C4-2B (cell line): Measurements from ENCODE around the gene MINDY4.

ENCODE experiments used
- ZFX ChIP-seq: fragments of 450-650 bp; IDR thresholded peaks from 2 replicates; pipeline ENCODE4 v1.6.1; 2017
- TF ChIP-seq, protein P1 (sequence below): fragments of 450-650 bp; conservative IDR thresholded peaks from 2 replicates; pipeline ENCODE4 v1.5.1; 2017; ENCODE audit warnings: mild to moderate bottlenecking

DNA sequence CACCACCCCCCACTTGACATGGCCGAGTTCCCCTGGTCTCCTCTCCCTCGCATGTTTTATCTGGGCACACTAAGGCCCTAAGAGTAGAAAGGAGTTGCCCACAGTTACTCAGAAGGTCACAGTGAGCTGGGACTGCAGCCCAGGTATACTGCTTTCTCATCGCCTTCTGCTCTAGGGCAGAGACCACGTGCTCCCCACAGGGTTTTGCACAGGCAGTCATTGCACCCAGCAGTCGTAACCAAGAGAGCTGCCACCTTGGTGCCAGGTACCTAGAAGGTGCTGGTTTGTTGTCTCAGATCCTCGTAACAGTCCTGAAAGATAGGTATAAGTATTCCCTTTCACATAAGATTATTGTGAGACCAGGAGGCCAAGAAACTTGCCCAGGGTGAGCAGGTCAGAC is 1.8 kb downstream of the MINDY4 start:
- TF ChIP-seq, protein P1, sequence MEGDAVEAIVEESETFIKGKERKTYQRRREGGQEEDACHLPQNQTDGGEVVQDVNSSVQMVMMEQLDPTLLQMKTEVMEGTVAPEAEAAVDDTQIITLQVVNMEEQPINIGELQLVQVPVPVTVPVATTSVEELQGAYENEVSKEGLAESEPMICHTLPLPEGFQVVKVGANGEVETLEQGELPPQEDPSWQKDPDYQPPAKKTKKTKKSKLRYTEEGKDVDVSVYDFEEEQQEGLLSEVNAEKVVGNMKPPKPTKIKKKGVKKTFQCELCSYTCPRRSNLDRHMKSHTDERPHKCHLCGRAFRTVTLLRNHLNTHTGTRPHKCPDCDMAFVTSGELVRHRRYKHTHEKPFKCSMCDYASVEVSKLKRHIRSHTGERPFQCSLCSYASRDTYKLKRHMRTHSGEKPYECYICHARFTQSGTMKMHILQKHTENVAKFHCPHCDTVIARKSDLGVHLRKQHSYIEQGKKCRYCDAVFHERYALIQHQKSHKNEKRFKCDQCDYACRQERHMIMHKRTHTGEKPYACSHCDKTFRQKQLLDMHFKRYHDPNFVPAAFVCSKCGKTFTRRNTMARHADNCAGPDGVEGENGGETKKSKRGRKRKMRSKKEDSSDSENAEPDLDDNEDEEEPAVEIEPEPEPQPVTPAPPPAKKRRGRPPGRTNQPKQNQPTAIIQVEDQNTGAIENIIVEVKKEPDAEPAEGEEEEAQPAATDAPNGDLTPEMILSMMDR, result no peak
- TF ChIP-seq ZFX, result no peak
